HPDE6-E6E7 (cell line): ENCODE results near the gene EHF.
A peak's percentile ranks its signal among the peaks of the same experiment; 100 is the strongest.

Experiments
- DNase-seq: peaks from one replicate; pipeline ENCODE4 v3.0.0; 2011; ENCODE audit warnings: missing footprints; ENCODE audit errors: extremely low spot score

EHF gene

GRCh38 chr11:34625576-34625975 is 4.7 kb downstream of the EHF start:
- no peak for DNase-seq

DNA sequence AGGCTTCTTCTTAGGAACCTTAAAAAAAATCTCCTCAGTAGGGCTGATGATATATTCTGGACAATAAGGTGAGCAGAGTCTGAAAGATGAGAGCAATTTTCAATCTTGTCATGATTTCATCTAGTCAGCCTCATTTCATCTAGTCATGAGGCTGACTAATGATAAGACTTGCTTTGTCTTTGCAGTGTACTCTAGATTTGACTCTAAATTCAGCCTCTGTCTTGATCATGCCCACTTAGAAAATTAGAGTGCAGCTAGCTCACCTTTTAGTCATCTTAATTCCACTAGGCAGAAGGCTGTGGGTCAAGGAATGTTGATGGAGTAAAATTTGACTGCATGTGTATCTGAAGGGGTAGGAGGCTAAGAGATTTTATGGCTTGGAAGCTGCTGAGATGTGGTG is 5.5 kb downstream of the EHF start:
- no peak for DNase-seq

- DNase-seq = no peak
Measured at GRCh38 chr11:34627197-34627596, 6.3 kb downstream of the EHF start.

- DNase-seq = no peak
Measured at GRCh38 chr11:34629711-34630110, 8.8 kb downstream of the EHF start.

- no peak for DNase-seq
Measured at GRCh38 chr11:34630544-34630943, 9.7 kb downstream of the EHF start.

GRCh38 chr11:34631297-34631696 is 10.4 kb downstream of the EHF start:
- no peak for DNase-seq

DNA sequence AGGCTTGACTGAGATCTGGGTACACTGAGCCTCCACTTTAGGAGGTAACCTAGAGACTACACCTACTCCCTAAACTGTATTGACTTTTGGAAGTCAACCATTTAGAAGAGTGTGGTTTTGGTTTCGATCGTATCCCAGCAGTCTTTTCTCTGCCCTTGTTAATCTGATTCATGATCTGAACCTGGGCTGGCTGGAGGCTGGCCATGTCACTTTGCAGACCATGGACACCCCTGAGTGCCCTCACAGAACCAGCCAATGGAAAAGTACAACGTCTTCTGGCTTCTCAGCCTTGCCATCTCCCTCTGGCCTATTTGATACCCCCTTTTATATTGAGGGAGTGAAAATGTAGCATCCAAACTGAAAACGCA is 10.8 kb downstream of the EHF start:
- DNase-seq = no peak

GRCh38 chr11:34632105-34632791 is 11.4 kb downstream of the EHF start:
- no peak for DNase-seq

GRCh38 chr11:34633640-34633989 is 12.7 kb downstream of the EHF start:
- DNase-seq = no peak

DNA sequence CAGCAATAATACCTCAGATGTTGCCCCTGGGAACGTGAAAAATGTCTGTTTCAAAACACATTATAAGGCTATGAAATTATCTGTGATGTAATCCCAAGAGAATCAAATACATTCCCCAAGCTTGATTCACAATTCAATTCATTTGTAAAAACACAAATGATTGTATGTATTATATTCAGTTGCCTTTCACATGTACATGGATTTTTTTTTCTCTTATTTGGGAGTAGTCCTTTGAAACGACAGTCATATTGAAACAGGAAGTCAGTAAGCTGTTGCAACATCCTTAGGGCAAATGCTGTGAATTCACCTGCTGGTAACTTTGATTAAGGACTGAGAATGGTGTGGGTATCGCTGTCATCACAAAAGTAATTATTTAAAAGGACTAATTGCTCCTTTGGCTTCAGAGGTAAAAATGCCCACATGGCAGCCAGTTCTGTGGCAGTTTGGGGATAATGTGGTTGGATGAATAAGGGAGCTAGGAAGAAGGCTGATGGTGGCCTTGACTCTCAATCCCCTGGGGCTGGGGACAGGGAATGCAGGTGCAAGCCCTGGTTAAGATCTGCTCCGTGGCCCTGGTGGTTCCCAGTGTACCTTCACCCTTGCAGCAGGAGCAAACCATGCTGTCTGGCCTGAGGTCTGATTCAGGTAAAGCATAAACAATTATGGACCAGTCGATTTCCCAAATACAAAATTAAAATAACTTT is 13.2 kb downstream of the EHF start:
- no peak for DNase-seq

DNA sequence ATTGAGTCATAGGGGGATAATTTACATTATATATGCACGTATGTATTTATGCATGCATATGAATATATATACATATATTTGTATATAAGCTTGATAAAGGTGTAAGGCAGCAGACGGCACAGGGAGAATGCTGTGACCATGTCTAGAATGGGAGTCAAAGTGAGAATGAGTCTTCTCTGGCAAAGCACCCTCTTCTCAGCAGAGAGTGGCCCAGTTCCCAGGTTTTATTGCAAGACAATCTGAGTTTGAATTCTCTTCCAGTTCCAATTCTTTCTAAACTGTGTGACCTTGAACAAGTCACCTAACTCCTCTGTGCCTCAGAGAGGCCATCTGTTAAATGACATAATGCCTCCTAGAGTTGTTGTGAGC is 13.8 kb downstream of the EHF start:
- no peak for DNase-seq

DNA sequence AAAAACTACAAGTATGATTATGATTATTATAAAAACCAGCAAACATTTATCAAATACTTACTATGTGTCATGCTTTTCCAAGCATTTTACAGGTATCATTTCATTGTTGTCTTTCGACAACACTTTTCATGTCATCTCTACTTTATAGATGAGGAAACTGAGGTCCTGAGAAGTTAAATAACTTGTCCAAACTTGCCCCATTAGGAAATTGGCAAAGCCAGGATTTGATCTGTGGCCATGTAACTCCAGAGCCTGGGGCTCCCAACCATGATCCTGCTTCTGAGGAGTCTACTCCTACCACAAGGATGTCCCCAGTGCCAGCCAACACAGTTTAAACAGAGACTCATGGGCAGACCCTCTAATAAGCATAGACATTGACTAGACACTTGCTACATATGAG is 15.2 kb downstream of the EHF start:
- no peak for DNase-seq

- DNase-seq = no peak
Measured at GRCh38 chr11:34637303-34637702, 16.4 kb downstream of the EHF start.

GRCh38 chr11:34638897-34639296 is 18.0 kb downstream of the EHF start:
- no peak for DNase-seq

DNA sequence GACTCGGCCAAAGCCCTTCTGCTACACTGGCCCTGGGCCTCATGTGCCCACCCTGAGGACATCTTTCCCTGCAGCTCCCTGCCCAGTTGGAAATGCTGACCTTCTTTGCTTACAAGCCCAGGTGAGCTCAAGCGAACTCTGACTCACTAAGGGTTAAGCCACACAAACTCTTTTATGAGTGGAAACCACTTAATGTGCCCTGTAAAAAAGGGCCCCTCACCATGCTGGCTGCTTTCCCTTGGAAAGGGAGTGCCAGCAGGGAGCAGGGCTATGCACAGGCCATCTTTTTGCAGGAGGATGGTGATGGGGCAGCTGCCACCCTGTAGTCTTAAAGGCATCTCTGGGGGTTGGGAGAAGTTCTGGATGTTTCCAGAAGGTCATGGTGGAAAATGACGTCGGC is 18.7 kb downstream of the EHF start:
- DNase-seq = no peak

- peak; percentile 79 for DNase-seq
Measured at GRCh38 chr11:34640050-34640923, 19.4 kb downstream of the EHF start.

DNA sequence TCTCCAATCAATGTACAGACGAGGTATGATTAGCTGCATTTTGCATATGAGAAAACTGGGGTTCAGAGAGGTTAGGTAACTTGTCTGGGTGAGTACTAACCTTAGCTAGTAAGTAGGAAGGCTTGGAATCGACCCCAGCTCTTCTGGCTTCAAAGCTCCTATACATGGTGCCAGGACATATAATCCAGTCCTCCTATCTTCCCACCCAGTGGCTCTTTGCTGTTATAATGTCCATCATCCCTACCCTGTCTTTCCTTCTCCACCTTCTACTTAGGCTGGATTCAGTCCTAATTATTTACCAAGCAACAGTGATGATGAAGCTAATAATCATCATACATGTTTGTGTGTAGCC is 20.0 kb downstream of the EHF start:
- DNase-seq = no peak

DNA sequence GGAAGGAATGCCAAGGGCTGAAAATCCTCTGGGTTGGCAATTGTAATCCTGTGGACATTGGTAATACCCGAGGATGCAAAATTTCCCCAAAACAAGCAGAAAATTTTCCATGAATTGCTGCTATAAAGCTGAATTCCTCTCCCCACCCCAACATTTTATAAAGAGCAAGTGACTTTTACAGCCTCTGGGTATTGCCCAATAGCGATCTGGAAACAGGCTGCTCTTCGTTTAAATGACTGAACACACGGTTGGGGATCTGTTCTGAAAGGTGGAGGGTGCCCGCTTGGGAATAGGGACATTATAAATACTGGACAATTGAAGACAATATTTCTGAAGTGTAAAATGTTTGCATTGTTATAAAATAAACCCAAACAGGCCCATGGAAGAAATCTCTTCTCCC is 20.6 kb downstream of the EHF start:
- DNase-seq = no peak

DNA sequence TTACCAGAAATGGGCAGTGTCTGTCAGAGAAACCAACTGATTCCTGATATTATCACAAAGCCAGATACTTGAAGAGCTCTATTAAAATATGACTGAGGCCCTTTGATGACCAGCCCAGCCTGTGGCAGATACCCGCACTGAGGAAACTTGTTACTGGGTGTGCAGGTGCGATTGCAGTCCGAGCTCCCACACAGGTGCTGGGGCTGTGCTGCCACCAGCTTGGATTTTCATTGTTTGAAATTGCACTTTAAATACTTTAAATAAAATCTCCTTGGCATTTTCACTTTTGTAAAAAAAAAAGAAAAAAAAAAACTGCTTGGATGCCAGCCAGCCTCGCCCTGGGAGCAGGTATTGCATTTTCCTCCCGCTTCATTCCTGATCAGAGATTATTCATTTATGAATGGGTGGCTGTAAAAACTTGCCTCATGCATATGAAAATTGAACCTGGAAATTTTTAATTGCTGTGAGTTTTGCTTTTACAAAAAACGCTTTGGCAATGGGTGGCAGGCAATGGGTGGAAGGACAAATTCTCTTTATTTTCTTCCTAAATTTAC is 21.2 kb downstream of the EHF start:
- DNase-seq = no peak

DNA sequence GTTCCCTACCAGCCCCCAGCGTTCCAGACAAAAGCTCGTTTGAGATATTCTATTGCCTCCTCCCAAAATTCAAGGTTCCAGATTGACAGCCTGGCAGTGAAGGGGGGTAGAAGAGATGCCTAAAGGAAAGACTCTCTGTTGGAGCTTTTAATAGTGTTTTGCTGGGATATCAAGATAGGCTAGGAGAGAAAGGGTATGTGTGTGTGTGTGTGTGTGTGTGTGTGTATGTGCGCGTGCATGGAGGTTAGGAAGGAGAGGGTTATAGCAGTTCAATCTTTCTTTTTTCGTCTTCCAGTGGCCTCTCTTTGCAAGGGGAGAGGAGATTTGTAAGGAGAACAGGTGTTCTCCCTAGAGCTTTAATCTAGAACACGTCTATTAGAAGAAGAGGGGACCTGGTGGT is 22.0 kb downstream of the EHF start:
- no peak for DNase-seq

- DNase-seq = no peak
Measured at GRCh38 chr11:34643311-34643710, 22.4 kb downstream of the EHF start.

DNA sequence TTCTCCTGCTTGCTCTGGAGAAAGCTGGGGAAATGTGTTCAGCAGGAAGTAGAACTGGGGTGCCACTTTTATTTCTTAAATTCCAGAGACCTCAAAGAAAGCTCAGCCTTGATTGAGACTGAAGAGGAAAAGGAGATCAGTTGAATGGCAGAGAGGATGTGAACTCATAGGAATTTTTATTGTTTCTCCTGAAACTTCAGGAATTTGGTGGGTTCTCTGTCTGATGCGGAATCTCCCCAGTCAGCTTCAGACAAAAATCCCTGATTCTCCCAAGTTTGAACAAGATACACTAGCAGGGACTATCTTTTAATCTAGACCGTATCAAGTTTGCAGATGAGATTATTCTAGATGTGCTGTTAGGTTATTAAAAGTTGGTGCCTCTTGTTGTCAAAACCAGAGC is 23.0 kb downstream of the EHF start:
- no peak for DNase-seq
